ENCODE measurements around the gene TAAR2.

TAAR2 gene

DNA sequence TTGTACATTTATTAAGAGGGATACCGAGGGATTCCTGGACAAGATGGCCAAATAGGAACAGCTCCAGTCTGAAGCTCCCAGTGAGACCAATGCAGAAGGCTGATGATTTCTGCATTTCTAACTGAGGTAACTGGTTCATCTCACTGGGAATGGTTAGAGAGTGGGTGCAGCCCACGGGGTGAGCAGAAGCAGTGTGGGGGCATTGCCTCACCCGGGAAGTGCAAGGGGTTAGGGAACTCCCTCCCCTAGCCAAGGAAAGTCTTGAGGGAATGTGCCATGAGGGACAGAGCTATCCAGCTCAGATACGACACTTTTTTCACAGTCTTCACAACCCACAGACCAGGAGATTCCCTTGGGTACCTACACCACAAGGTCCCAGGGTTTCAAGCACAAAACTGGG is 10.7 kb upstream of the TAAR2 start:
- Histone ChIP-seq H3K9ac (ENCODE audit: low read length) (no peak overlapping the region), H4K20me1 (ENCODE audit: insufficient read depth, low read length) (no peaks in the 10 kb centered on the region), H3K4me3 (ENCODE audit: low read length) (no peak overlapping the region), H3K27me3 (ENCODE audit: low read depth, low read length) (no peaks in the 10 kb centered on the region), H3K27ac (ENCODE audit: low read length) (no peak overlapping the region), H3K36me3 (replicated peaks; ENCODE audit: low read depth, low read length) (no peaks in the 10 kb centered on the region), H3K79me2 (ENCODE audit: low read length) (no peaks in the 10 kb centered on the region), H2AFZ (ENCODE audit: low read depth, low read length) (no peak overlapping the region), H3K4me1 (ENCODE audit: low read length) (no peaks in the 10 kb centered on the region), H3K9me3 (ENCODE audit: insufficient read depth, low read length) (no peaks in the 10 kb centered on the region), H3K4me2 (ENCODE audit: low read length) (no peak overlapping the region)
- no peak for TF ChIP-seq EZH2phosphoT487 (IDR thresholded peaks at IDR 0.05; ENCODE audit: low read depth)
- TF ChIP-seq, protein P1, sequence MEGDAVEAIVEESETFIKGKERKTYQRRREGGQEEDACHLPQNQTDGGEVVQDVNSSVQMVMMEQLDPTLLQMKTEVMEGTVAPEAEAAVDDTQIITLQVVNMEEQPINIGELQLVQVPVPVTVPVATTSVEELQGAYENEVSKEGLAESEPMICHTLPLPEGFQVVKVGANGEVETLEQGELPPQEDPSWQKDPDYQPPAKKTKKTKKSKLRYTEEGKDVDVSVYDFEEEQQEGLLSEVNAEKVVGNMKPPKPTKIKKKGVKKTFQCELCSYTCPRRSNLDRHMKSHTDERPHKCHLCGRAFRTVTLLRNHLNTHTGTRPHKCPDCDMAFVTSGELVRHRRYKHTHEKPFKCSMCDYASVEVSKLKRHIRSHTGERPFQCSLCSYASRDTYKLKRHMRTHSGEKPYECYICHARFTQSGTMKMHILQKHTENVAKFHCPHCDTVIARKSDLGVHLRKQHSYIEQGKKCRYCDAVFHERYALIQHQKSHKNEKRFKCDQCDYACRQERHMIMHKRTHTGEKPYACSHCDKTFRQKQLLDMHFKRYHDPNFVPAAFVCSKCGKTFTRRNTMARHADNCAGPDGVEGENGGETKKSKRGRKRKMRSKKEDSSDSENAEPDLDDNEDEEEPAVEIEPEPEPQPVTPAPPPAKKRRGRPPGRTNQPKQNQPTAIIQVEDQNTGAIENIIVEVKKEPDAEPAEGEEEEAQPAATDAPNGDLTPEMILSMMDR (IDR thresholded peaks at IDR 0.05; ENCODE audit: low read depth, low read length): no peak

DNA sequence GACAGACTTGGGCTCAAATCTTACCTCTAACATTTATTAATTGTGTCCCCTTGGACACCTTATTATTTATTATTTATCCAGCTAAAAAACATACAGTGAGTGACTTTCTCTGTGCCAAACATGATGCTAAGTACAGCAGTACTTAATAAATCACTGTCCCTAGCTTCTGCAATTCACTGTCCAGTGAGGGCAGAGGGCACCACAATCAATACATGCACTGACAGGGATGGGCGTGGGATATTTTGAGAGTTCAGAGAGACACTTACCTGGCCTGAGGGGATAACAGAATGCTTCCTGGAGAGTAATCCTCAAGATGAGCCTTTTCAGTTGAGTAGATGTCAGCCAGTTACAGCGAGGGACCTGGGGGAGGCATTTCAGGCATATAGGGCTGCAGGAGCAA is 9.3 kb upstream of the TAAR2 start:
- Histone ChIP-seq H3K27me3 (ENCODE audit: low read depth, low read length) (no peaks in the 10 kb centered on the region), H3K27ac (ENCODE audit: low read length) (no peak overlapping the region)

DNA sequence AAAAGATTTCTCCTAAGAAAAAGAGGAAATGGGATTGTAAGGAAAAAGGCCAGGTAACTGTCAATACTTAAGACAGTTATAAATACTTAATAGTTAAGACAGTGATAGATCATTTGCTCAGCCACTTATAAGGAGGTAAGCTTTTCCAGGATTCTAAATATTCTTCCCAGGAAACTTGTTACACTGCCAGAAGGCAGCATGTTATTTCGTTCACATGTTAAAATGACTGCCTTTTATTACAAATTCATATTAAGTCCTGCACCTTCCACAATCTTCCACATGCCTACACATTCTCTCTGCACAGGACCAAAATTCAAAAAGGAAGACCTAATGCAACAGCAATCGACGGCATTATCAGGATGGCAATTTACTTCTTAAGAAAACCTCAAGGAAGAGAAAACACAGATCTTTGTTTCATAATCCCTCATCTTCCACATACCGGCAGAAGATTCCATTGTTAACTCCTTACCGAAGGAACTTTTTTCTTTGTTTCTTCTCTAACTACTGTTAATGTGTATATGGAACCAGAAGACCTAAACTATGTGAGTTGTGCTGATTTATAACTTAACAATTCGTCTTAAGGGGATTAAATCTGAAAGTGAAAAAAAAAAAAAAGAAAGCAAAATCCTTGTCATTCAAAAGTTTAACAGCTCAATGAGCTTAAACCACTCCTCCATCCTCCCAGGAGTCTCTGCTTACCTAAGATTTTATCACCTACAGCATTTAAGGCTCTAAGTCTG is 799 bp downstream of the TAAR2 start:
- no peaks in the 10 kb centered on the region for H3K4me1 ChIP-seq (ENCODE audit: low read length)
- H2AFZ ChIP-seq (ENCODE audit: low read depth, low read length): no peak overlapping the region
- H3K9me3 ChIP-seq (ENCODE audit: insufficient read depth, low read length): no peaks in the 10 kb centered on the region
- no peak overlapping the region for H3K27ac ChIP-seq (ENCODE audit: low read length)
- no peak overlapping the region for H3K4me3 ChIP-seq (ENCODE audit: low read length)
- H4K20me1 ChIP-seq (ENCODE audit: insufficient read depth, low read length): no peaks in the 10 kb centered on the region
- no peak overlapping the region for H3K4me2 ChIP-seq (ENCODE audit: low read length)
- TF ChIP-seq, protein P1 (IDR thresholded peaks at IDR 0.05; ENCODE audit: low read depth, low read length): no peak
- TF ChIP-seq EZH2phosphoT487 (IDR thresholded peaks at IDR 0.05; ENCODE audit: low read depth): no peak
- no peaks in the 10 kb centered on the region for H3K36me3 ChIP-seq (replicated peaks; ENCODE audit: low read depth, low read length)
- H3K79me2 ChIP-seq (ENCODE audit: low read length): no peaks in the 10 kb centered on the region
- H3K27me3 ChIP-seq (ENCODE audit: low read depth, low read length): no peaks in the 10 kb centered on the region
- H3K9ac ChIP-seq (ENCODE audit: low read length): no peak overlapping the region

More for the DNA sequence above, 9.3 kb upstream of the TAAR2 start:
- TF ChIP-seq EZH2phosphoT487 (IDR thresholded peaks at IDR 0.05; ENCODE audit: low read depth): no peak
- TF ChIP-seq, protein P1 (IDR thresholded peaks at IDR 0.05; ENCODE audit: low read depth, low read length): no peak
- no peak overlapping the region for H3K4me3 ChIP-seq (ENCODE audit: low read length)
- H2AFZ ChIP-seq (ENCODE audit: low read depth, low read length): no peak overlapping the region
- H3K4me2 ChIP-seq (ENCODE audit: low read length): no peak overlapping the region
- H3K9me3 ChIP-seq (ENCODE audit: insufficient read depth, low read length): no peaks in the 10 kb centered on the region
- no peaks in the 10 kb centered on the region for H4K20me1 ChIP-seq (ENCODE audit: insufficient read depth, low read length)
- H3K79me2 ChIP-seq (ENCODE audit: low read length): no peaks in the 10 kb centered on the region
- H3K36me3 ChIP-seq (replicated peaks; ENCODE audit: low read depth, low read length): no peaks in the 10 kb centered on the region
- no peaks in the 10 kb centered on the region for H3K4me1 ChIP-seq (ENCODE audit: low read length)
- no peak overlapping the region for H3K9ac ChIP-seq (ENCODE audit: low read length)

DNA sequence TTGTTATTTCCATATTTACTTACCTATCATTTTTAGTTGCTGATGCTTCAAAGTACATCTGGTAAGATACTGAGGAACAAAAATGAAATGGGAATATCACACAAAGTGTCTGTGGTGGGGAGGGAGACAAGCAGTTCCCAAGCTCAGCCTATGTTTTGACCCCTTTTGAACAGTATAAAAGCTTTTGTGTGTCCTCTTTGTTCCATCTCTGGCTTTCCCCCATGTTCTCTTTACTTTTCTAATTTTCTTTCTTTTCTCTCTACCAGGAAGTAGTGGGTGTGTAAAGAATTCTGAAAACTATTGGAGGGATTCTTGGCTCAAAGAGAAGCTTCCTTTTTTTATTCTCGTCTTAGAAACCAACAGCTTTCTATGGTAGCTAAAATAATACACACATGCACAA is 7.4 kb downstream of the TAAR2 start:
- TF ChIP-seq, protein P1 (IDR thresholded peaks at IDR 0.05; ENCODE audit: low read depth, low read length): no peak
- TF ChIP-seq EZH2phosphoT487 (IDR thresholded peaks at IDR 0.05; ENCODE audit: low read depth): no peak
- H3K27ac ChIP-seq (ENCODE audit: low read length): no peak overlapping the region
- H3K4me2 ChIP-seq (ENCODE audit: low read length): no peak overlapping the region
- no peak overlapping the region for H3K9ac ChIP-seq (ENCODE audit: low read length)
- H4K20me1 ChIP-seq (ENCODE audit: insufficient read depth, low read length): no peaks in the 10 kb centered on the region
- no peaks in the 10 kb centered on the region for H3K9me3 ChIP-seq (ENCODE audit: insufficient read depth, low read length)
- peaks cover 16% of the 10 kb centered on the region; the same call in 1 of the 2 replicates for H3K4me1 ChIP-seq (ENCODE audit: low read length)
- no peaks in the 10 kb centered on the region for H3K79me2 ChIP-seq (ENCODE audit: low read length)
- no peaks in the 10 kb centered on the region for H3K27me3 ChIP-seq (ENCODE audit: low read depth, low read length)
- no peak overlapping the region for H2AFZ ChIP-seq (ENCODE audit: low read depth, low read length)
- no peak overlapping the region for H3K4me3 ChIP-seq (ENCODE audit: low read length)
- no peaks in the 10 kb centered on the region for H3K36me3 ChIP-seq (replicated peaks; ENCODE audit: low read depth, low read length)
